Suprapubic skin (tissue), 4 donors: Measurements from ENCODE around the gene CDK13. TPM values are rescaled to one million over a fixed set of nuclear protein-coding genes. Genes with fewer than 3 reads are reported as not detected.
A peak's percentile ranks its signal among the peaks of the same experiment; 100 is the strongest.

Source experiments
- DNase-seq, 2 donors: peaks; one replicate each; pipeline ENCODE4 v3.0.0-alpha.2; 2019; ENCODE audit warnings: low spot score in 2 of 2
- H3K27ac ChIP-seq: fragments of 200-600 bp; sonication (generic); one replicate; pipeline ENCODE4 v1.5.1; 2019
- H3K27me3 ChIP-seq: fragments of 200-600 bp; sonication (generic); one replicate; pipeline ENCODE4 v1.5.1; 2019
- H3K36me3 ChIP-seq: fragments of 200-600 bp; sonication (generic); one replicate; pipeline ENCODE4 v1.5.1; 2019
- H3K4me1 ChIP-seq: fragments of 200-600 bp; sonication (generic); one replicate; pipeline ENCODE4 v1.5.1; 2019
- H3K4me3 ChIP-seq: fragments of 200-600 bp; sonication (generic); one replicate; pipeline ENCODE4 v1.5.1; 2019; ENCODE audit warnings: mild to moderate bottlenecking
- H3K9me3 ChIP-seq: fragments of 200-600 bp; sonication (generic); one replicate; pipeline ENCODE4 v1.5.1; 2019
- EP300 ChIP-seq: sonication (generic); formaldehyde crosslinking; IDR thresholded peaks from one replicate; pipeline ENCODE4 v1.6.1; 2017; ENCODE audit warnings: antibody characterized with exemption
- POLR2A ChIP-seq, 2 donors: fragments of 450-650 bp; IDR thresholded peaks; one replicate each; pipeline ENCODE4 v1.6.1; 2017; ENCODE audit warnings: antibody characterized with exemption in 2 of 2, mild to moderate bottlenecking in 2 of 2, moderate library complexity in 2 of 2
- POLR2AphosphoS5 ChIP-seq, 3 donors: sonication (generic); formaldehyde crosslinking; IDR thresholded peaks; one replicate each; pipeline ENCODE4 v1.6.1; 2017; ENCODE audit warnings: antibody characterized with exemption in 3 of 3
- WGBS: methylation state at CpG from one replicate; pipeline ENCODE4 v1.1.5; 2018; 5-methylcytosine and 5-hydroxymethylcytosine counted together
- total RNA-seq, 4 donors: library from RNA; depleted of rRNA; stranded (reverse); fragments of >200 nt; gene quantifications; one replicate each; pipeline ENCODE4 v1.1.0, GENCODE V29; 2016
- TF ChIP-seq, protein P1 (sequence below), 2 donors: fragments of 200-600 bp in 1 of 2; fragments of 450-650 bp in 1 of 2; sonication (generic) in 1 of 2; IDR thresholded peaks; one replicate each; pipeline ENCODE4 v1.5.1; 2016 to 2019; ENCODE audit warnings: antibody characterized with exemption in 2 of 2, mild to moderate bottlenecking in 1 of 2, moderate library complexity in 1 of 2

Gene CDK13
- total RNA-seq, 4 donors from 2014 or later = 47.1 to 123 (median 75.5) TPM

DNA sequence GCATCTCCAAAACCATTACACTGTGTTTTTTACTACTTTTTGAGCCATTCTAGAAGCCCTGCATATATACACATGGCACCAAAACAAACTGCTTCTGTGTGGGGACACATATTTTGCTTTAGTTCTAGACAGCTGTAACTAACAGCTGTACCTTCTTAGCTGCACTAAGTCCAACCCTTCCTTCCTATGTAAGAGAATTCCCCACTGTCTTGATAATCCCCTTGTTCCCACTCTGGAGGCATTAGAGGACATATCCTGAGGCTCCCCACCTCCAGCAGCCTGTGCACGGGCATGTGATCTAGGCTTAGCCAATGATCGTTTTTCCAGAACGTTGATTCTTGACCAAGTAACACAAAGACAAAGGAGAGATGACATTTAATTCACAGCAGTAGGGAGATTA lies 13.3 kb upstream of the CDK13 start:
- Histone ChIP-seq H3K4me3 (no peak overlapping the region), H3K9me3 (no peaks in the 10 kb centered on the region), H3K4me1 (no peaks in the 10 kb centered on the region), H3K27me3 (no peaks in the 10 kb centered on the region), H3K27ac (no peak overlapping the region), H3K36me3 (no peaks in the 10 kb centered on the region)
- TF ChIP-seq POLR2AphosphoS5 (IDR thresholded peaks at IDR 0.05) = no peak
- TF ChIP-seq, protein P1, sequence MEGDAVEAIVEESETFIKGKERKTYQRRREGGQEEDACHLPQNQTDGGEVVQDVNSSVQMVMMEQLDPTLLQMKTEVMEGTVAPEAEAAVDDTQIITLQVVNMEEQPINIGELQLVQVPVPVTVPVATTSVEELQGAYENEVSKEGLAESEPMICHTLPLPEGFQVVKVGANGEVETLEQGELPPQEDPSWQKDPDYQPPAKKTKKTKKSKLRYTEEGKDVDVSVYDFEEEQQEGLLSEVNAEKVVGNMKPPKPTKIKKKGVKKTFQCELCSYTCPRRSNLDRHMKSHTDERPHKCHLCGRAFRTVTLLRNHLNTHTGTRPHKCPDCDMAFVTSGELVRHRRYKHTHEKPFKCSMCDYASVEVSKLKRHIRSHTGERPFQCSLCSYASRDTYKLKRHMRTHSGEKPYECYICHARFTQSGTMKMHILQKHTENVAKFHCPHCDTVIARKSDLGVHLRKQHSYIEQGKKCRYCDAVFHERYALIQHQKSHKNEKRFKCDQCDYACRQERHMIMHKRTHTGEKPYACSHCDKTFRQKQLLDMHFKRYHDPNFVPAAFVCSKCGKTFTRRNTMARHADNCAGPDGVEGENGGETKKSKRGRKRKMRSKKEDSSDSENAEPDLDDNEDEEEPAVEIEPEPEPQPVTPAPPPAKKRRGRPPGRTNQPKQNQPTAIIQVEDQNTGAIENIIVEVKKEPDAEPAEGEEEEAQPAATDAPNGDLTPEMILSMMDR (IDR thresholded peaks at IDR 0.05) = no peak
- TF ChIP-seq EP300 = no peak
- TF ChIP-seq POLR2A (IDR thresholded peaks at IDR 0.05) = no peak
- 62% methylated on average over 3 of the region's 3 CpGs for WGBS
- DNase-seq = no peak

DNA sequence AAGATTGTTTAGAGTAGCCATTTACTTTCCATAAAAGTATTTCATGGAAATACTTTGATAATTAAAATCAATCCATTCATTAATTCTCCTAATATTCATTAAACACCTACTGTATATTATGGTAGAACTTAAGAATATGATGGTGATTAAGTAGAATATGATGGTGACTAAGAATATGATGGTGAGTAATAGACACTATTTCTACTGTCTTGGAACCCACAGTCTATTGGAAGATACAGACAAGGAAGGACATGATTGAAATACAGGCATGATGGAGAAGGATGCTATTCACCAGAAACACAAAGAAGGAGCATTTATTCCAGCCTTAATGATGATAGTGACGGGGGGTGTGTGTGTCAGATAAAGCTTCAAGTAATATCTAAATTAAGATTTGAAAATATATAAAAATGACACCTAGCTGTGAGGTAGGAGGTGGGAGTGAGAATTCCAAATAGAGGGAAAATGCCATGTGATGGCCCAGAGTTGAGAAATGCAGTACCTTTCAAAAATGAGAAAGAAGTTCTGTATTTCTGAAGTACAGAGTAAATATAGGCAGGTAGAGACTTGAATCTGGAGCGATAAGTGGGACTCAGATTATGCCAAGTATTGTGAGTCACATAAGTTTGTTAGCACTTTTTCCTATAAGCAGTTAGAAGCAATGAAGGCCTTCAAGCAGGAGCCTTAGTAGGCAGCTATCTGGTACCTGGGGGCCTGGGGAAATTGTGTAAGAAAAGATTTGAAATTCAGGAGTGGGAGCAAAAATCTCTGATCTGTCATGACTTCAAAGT lies 12.5 kb upstream of the CDK13 start:
- no peak for DNase-seq
- Histone ChIP-seq H3K4me3 (no peak overlapping the region), H3K9me3 (no peaks in the 10 kb centered on the region), H3K27me3 (no peaks in the 10 kb centered on the region), H3K36me3 (no peaks in the 10 kb centered on the region), H3K4me1 (no peaks in the 10 kb centered on the region), H3K27ac (no peak overlapping the region)
- TF ChIP-seq, protein P1 (IDR thresholded peaks at IDR 0.05) = no peak
- no peak for TF ChIP-seq EP300
- no peak for TF ChIP-seq POLR2A (IDR thresholded peaks at IDR 0.05)
- TF ChIP-seq POLR2AphosphoS5 (IDR thresholded peaks at IDR 0.05) = no peak
- 53% methylated on average over 2 of the region's 2 CpGs for WGBS

DNA sequence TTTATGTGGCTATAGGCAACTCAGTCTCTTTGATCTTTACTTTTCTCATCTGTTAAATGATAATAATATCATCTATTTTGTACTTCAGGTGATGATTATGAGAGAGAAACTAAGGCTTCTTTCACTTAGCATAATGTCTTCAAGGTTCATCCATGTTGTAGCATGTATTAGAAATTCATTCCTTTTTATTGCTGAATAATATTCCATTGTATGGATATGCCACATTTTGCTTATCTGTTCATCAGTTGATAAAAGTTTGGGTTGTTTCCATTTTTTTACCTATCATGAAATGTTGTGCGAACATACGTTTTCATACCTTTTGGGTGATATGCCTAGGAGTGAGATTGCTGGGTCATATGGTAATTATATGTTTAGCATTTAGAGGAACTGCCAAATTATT lies 7.2 kb upstream of the CDK13 start:
- no peak for DNase-seq
- TF ChIP-seq, protein P1 (IDR thresholded peaks at IDR 0.05) = no peak
- TF ChIP-seq EP300 (no peak), POLR2A (IDR thresholded peaks at IDR 0.05) (no peak), POLR2AphosphoS5 (IDR thresholded peaks at IDR 0.05) (no peak)
- Histone ChIP-seq H3K27ac (no peak overlapping the region), H3K4me1 (peaks cover under 1% of the 10 kb centered on the region), H3K36me3 (no peaks in the 10 kb centered on the region), H3K9me3 (no peaks in the 10 kb centered on the region), H3K27me3 (no peaks in the 10 kb centered on the region), H3K4me3 (no peak overlapping the region)
- WGBS = 92% methylated on average over 2 of the region's 2 CpGs

DNA sequence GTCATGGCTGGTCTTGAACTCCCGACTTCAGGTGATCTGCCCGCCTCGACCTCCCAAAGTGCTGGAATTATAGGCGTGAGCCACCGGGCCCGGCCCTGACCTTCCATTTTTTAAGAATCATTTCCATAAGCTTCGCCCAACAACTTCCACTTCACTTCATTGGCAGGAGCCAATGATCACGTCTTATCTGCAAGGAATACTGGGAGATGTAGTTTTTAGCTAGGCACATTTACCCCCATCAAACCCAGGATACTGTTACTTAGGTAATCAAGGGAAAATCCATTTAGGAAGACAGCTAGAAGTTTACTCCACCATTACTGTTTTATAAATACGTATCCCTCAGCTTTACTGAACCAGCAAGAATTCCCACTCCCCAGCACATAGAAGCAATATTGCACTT lies 3.4 kb upstream of the CDK13 start:
- no peaks in the 10 kb centered on the region for H3K27me3 ChIP-seq
- WGBS = 83% methylated on average over 9 of the region's 9 CpGs
- TF ChIP-seq EP300 = no peak
- TF ChIP-seq, protein P1 (IDR thresholded peaks at IDR 0.05) = no peak
- TF ChIP-seq POLR2A (IDR thresholded peaks at IDR 0.05) = no peak
- TF ChIP-seq POLR2AphosphoS5 (IDR thresholded peaks at IDR 0.05) = no peak
- peaks cover 9% of the 10 kb centered on the region for H3K4me1 ChIP-seq
- H3K9me3 ChIP-seq = no peaks in the 10 kb centered on the region
- DNase-seq = no peak
- H3K27ac ChIP-seq = no peak overlapping the region
- no peaks in the 10 kb centered on the region for H3K36me3 ChIP-seq
- H3K4me3 ChIP-seq = no peak overlapping the region

DNA sequence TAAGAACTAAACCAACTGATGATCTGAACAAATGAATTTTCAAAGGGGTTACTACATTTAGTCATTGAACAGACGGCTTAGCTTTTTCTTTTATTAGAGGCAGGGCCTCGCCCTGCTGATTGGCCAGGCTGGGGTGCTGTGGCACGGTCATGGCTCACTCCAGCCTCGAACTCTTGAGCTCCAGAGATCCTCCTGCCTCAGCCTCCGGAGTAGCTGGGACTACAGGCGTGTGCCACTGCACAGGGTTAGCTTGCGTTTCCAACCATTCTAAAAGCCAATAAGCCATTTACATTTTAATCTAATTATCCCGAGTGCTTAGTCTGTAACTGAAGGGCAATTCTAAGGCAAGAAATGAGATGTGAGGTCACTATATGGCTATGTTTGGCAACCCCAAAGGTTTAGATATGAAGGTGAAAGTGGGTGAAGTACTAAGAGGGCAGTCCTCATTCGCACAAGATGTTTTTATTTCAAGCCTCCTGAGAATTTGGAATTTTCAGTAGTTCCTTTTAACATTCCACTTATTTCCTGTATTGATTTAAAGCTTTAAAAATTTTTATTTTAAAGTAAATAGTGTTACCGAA lies 1.6 kb upstream of the CDK13 start:
- no peaks in the 10 kb centered on the region for H3K9me3 ChIP-seq
- no peak for TF ChIP-seq POLR2AphosphoS5 (IDR thresholded peaks at IDR 0.05)
- no peak for TF ChIP-seq POLR2A (IDR thresholded peaks at IDR 0.05)
- TF ChIP-seq, protein P1 (IDR thresholded peaks at IDR 0.05) = no peak
- TF ChIP-seq EP300 = no peak
- 26% methylated on average over 7 of the region's 10 CpGs for WGBS
- no peak for DNase-seq
- no peaks in the 10 kb centered on the region for H3K36me3 ChIP-seq
- peak overlapping the region; percentile 100 for H3K27ac ChIP-seq
- no peaks in the 10 kb centered on the region for H3K27me3 ChIP-seq
- H3K4me1 ChIP-seq = peaks cover 25% of the 10 kb centered on the region
- peak overlapping the region; percentile 92 for H3K4me3 ChIP-seq
